Body of pancreas (tissue), 4 donors: ENCODE data around the gene PCGF3.

ENCODE experiments used
- POLR2A ChIP-seq, 3 donors: fragments of 450-650 bp; IDR thresholded peaks; one replicate each; pipeline ENCODE4 v1.6.1; 2016; ENCODE audit warnings: antibody characterized with exemption in 3 of 3, mild to moderate bottlenecking in 2 of 3
- TF ChIP-seq, protein P1 (sequence below), 7 experiments: fragments of 450-650 bp in 4 of 7; fragments of 200-600 bp in 3 of 7; sonication (generic) in 3 of 7; IDR thresholded peaks; one replicate each; pipeline ENCODE4 v1.5.1; 2016 to 2019; ENCODE audit warnings: antibody characterized with exemption in 7 of 7

DNA sequence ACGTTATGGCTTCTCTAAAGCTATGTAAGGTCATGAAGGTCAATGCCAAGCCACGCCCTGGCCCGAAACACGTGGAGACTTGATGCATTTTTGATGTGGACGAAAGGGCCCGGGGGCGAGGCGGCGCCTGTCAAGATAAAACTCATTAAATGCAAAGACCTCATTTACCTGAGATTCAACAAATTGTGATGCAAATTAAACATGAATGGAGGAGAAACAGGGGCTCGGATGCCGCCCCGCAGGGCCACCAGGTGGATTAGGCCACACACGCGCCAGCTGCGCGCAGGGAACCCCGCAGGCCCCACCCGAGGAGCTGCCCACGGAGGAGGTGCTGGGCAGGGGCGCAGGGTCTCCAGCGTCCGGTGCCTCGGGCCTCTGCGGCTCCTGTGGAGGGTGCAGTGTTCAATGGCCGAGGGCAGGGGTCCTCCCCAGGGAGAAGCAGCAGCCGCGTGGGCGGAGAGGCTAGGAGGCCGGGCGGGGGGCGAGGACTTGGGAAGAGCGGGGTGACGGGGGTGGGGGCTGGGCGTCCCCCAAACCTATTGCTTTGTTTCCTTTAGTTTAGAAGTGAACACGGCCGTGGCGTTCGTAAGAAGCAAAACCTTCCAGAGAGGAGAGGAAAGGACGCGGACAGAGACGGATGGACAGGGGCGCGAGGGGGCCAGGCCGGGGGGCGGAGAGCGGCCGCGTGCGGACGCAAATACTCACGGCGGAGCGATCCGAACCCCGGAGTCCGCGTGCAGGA is 79.9 kb downstream of the PCGF3 start:
- TF ChIP-seq, protein P1, sequence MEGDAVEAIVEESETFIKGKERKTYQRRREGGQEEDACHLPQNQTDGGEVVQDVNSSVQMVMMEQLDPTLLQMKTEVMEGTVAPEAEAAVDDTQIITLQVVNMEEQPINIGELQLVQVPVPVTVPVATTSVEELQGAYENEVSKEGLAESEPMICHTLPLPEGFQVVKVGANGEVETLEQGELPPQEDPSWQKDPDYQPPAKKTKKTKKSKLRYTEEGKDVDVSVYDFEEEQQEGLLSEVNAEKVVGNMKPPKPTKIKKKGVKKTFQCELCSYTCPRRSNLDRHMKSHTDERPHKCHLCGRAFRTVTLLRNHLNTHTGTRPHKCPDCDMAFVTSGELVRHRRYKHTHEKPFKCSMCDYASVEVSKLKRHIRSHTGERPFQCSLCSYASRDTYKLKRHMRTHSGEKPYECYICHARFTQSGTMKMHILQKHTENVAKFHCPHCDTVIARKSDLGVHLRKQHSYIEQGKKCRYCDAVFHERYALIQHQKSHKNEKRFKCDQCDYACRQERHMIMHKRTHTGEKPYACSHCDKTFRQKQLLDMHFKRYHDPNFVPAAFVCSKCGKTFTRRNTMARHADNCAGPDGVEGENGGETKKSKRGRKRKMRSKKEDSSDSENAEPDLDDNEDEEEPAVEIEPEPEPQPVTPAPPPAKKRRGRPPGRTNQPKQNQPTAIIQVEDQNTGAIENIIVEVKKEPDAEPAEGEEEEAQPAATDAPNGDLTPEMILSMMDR (IDR thresholded peaks at IDR 0.05), result no peak
- TF ChIP-seq POLR2A (IDR thresholded peaks at IDR 0.05), result no peak
